Stomach (tissue), 9 donors: Measurements from ENCODE around the gene CCDC91. TPM values are rescaled to one million over a fixed set of nuclear protein-coding genes. Genes with fewer than 3 reads are reported as not detected.
"Not testable (repeated sequence)": the region's sequence is repeated elsewhere in the genome, so short reads cannot be mapped to it uniquely, and the experiment has no call there.

Experiments used
- DNase-seq, 2 donors: peaks; one replicate each; pipeline versions ENCODE4 v3.0.0 to v3.0.0-alpha.2; 2013 to 2019
- H3K27ac ChIP-seq, 5 donors: fragments of 200-600 bp in 4 of 5; sonication (generic) in 4 of 5; one replicate each; pipeline ENCODE4 v1.5.1; 2013 to 2019; ENCODE audit warnings: mild to moderate bottlenecking in 1 of 5, moderate library complexity in 1 of 5
- H3K27me3 ChIP-seq, 3 donors: fragments of 200-600 bp; sonication (generic); one replicate each; pipeline ENCODE4 v1.5.1; 2017 to 2019; ENCODE audit warnings: mixed run types in 1 of 3
- H3K36me3 ChIP-seq, 4 donors: fragments of 200-600 bp; sonication (generic); 1 replicate in 3 of 4; 2 replicates in 1 of 4; pipeline ENCODE4 v1.5.1; 2016 to 2019
- H3K4me1 ChIP-seq, 4 donors: fragments of 200-600 bp; sonication (generic); one replicate each; pipeline ENCODE4 v1.5.1; 2016 to 2019
- H3K4me3 ChIP-seq, 4 donors: fragments of 200-600 bp; sonication (generic) in 3 of 4; one replicate each; pipeline ENCODE4 v1.5.1; 2016 to 2019; ENCODE audit warnings: mild to moderate bottlenecking in 1 of 4
- H3K9me3 ChIP-seq, 4 donors: fragments of 200-600 bp; sonication (generic); one replicate each; pipeline ENCODE4 v1.5.1; 2016 to 2019
- CTCF ChIP-seq, 7 experiments: fragments of 450-650 bp in 4 of 7; fragments of 200-600 bp in 3 of 7; sonication (generic) in 3 of 7; IDR thresholded peaks; one replicate each; pipeline ENCODE4 v1.5.1; 2016 to 2019; ENCODE audit warnings: antibody characterized with exemption in 7 of 7, control low read depth in 2 of 7, mild to moderate bottlenecking in 1 of 7
- EP300 ChIP-seq: sonication (generic); formaldehyde crosslinking; IDR thresholded peaks from one replicate; pipeline ENCODE4 v1.6.1; 2017; ENCODE audit warnings: antibody characterized with exemption
- POLR2A ChIP-seq, 4 donors: fragments of 450-650 bp; IDR thresholded peaks; one replicate each; pipeline ENCODE4 v1.6.1; 2016; ENCODE audit warnings: antibody characterized with exemption in 4 of 4, control low read depth in 2 of 4, mild to moderate bottlenecking in 1 of 4, moderate library complexity in 1 of 4
- POLR2AphosphoS5 ChIP-seq, 3 donors: sonication (generic); formaldehyde crosslinking; IDR thresholded peaks; one replicate each; pipeline ENCODE4 v1.6.1; 2016; ENCODE audit warnings: antibody characterized with exemption in 3 of 3
- WGBS, 5 donors: extraction: QIAGEN DNeasy Blood & Tissue Kit in 3 of 5; methylation state at CpG; one replicate each; pipeline versions ENCODE4 v1.1.5 to v1.1.7; 2013 to 2018; 5-methylcytosine and 5-hydroxymethylcytosine counted together
- intact Hi-C: fragments of 100-400 bp; cut with DNase I; formaldehyde crosslinking; loops from one replicate; pipeline ENCODE4 v1.15.1; 2023; ENCODE audit warnings: low total_unique reads
- polyA plus RNA-seq, 3 donors: library from polyadenylated mRNA; stranded (reverse); fragments of 200-250 nt; gene quantifications; one replicate each; pipeline ENCODE4 v1.2.3, GENCODE V29; 2013
- total RNA-seq, 5 donors: library from RNA; depleted of rRNA; stranded (reverse); fragments of >200 nt; gene quantifications; one replicate each; pipeline versions ENCODE4 v1.1.0 to v1.2.3, GENCODE V29; 2014 to 2016
- donor health status: healthy with polysubstance abuse.
- donor health status: Bipolar disorder and iron deficiency.
- donor health status: healthy.

Gene CCDC91
- total and polyA plus RNA-seq, 8 donors = 9.9 to 69.6 (median 34.4) TPM

- H3K9me3 ChIP-seq = no peaks in the 10 kb centered on the region
Observed at GRCh38 chr12:28463396-28463795, 273.1 kb downstream of the CCDC91 start.

GRCh38 chr12:28471762-28472161 lies 281.5 kb downstream of the CCDC91 start:
- H3K9me3 ChIP-seq, intact Hi-C loops, DNase-seq, H3K4me1 ChIP-seq, H3K27ac ChIP-seq, H3K4me3 ChIP-seq, H3K27me3 ChIP-seq, H3K36me3 ChIP-seq: not testable (repeated sequence)
- 93 to 98% (median 97%) methylated on average over 9 of the region's 9 CpGs for WGBS, 5 donors

More at GRCh38 chr12:28463396-28463795, 273.1 kb downstream of the CCDC91 start:
- peaks cover 0 to 11% (median 7%) of the 10 kb centered on the region in 4 donors for H3K36me3 ChIP-seq
- TF ChIP-seq POLR2A (IDR thresholded peaks at IDR 0.05) (no peak), CTCF (IDR thresholded peaks at IDR 0.05) (no peak), POLR2AphosphoS5 (IDR thresholded peaks at IDR 0.05) (no peak), EP300 (no peak)
- H3K27ac ChIP-seq = no peak overlapping the region
- H3K4me1 ChIP-seq = no peaks in the 10 kb centered on the region
- H3K27me3 ChIP-seq = no peaks in the 10 kb centered on the region
- no peak for DNase-seq
- intact Hi-C loops = no loop called here
- no peak overlapping the region for H3K4me3 ChIP-seq

- WGBS, 5 donors = 81 to 93% (median 89%) methylated on average over 3 of the region's 3 CpGs
- intact Hi-C loops, H3K4me3 ChIP-seq, H3K9me3 ChIP-seq, H3K4me1 ChIP-seq, H3K36me3 ChIP-seq, DNase-seq, H3K27ac ChIP-seq, H3K27me3 ChIP-seq: not testable (repeated sequence)
Observed at GRCh38 chr12:28476206-28476605, 285.9 kb downstream of the CCDC91 start.

- H3K27ac ChIP-seq, H3K4me3 ChIP-seq, intact Hi-C loops, DNase-seq, H3K4me1 ChIP-seq, H3K9me3 ChIP-seq, H3K27me3 ChIP-seq: not testable (repeated sequence)
- 89 to 100% (median 97%) methylated on average over 1 of the region's 1 CpG for WGBS, 5 donors
- H3K36me3 ChIP-seq = peaks cover 0 to 11% (median under 1%) of the 10 kb centered on the region in 4 donors
Observed at GRCh38 chr12:28479097-28479496, 288.8 kb downstream of the CCDC91 start.

- Histone ChIP-seq H3K27ac (no peak overlapping the region), H3K27me3 (no peaks in the 10 kb centered on the region), H3K9me3 (no peaks in the 10 kb centered on the region), H3K4me3 (no peak overlapping the region), H3K4me1 (no peaks in the 10 kb centered on the region), H3K36me3 (peaks cover 0 to 16% (median 2%) of the 10 kb centered on the region in 4 donors)
- WGBS, 5 donors = 89 to 97% (median 96%) methylated on average over 1 of the region's 1 CpG
- intact Hi-C loops = no loop called here
- DNase-seq = no peak
- TF ChIP-seq EP300 = no peak
- TF ChIP-seq POLR2AphosphoS5 (IDR thresholded peaks at IDR 0.05) = no peak
- TF ChIP-seq CTCF (IDR thresholded peaks at IDR 0.05) = no peak
- no peak for TF ChIP-seq POLR2A (IDR thresholded peaks at IDR 0.05)
Observed at GRCh38 chr12:28479683-28480082, 289.4 kb downstream of the CCDC91 start.

GRCh38 chr12:28484156-28484555 lies 293.9 kb downstream of the CCDC91 start:
- Histone ChIP-seq H3K9me3 (no peaks in the 10 kb centered on the region), H3K36me3 (peaks cover 0 to 15% (median 6%) of the 10 kb centered on the region in 4 donors), H3K4me1 (no peaks in the 10 kb centered on the region), H3K27ac (no peak overlapping the region), H3K4me3 (no peak overlapping the region), H3K27me3 (no peaks in the 10 kb centered on the region)
- intact Hi-C loops = no loop called here
- TF ChIP-seq POLR2AphosphoS5 (IDR thresholded peaks at IDR 0.05) (no peak), EP300 (no peak), POLR2A (IDR thresholded peaks at IDR 0.05) (no peak), CTCF (IDR thresholded peaks at IDR 0.05) (no peak)
- WGBS, 5 donors = 86 to 96% (median 95%) methylated on average over 1 of the region's 1 CpG
- DNase-seq = no peak
